HUDEP-2 (cell line): ENCODE results near the gene PNMA8B.

Source experiments
- DNase-seq, 76 experiments: peaks; one replicate each; lab custom pipeline; 2025; ENCODE audit not compliant: unreplicated experiment in 76 of 76; lab: John Stamatoyannopoulos, UW

The PNMA8B gene

DNA sequence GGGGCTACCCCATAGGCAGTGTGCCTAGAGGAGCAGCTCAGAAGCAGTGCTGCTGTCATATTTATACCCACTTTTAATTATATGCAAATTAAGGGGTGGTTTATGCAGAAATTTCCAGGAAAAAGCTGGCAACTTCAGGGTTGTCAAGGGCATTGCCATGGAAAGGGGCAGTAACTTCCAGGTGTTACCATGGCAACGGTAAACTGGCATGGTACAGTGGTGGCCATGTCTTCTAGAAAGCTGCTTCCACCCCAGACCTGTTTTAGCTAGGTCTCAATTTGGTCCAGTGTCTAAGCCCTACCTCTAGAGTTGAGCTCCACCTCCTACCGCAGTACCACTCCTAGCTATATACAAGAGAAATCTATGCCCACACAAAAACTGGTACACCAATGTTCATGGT, 35.6 kb downstream of the PNMA8B start:
- no peak for DNase-seq

DNA sequence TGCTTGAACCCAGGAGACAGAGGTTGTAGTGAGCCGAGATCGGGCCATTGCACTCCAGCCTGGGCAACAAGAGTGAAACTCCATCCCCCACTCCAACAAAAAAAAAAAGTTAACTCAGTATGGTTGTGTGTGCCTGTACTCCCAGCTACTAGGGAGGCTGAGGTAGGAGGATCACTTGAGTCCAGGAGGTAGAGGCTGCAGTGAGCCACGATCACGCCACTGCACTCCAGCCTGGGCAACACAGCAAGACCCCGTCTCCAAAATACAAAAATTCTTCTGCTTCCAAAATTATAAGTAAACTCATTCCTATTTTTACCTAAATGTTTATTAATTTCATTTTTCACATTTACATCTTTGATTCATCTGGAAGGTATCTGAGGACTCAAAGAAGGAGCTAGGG, 38.7 kb downstream of the PNMA8B start:
- no peak for DNase-seq

DNA sequence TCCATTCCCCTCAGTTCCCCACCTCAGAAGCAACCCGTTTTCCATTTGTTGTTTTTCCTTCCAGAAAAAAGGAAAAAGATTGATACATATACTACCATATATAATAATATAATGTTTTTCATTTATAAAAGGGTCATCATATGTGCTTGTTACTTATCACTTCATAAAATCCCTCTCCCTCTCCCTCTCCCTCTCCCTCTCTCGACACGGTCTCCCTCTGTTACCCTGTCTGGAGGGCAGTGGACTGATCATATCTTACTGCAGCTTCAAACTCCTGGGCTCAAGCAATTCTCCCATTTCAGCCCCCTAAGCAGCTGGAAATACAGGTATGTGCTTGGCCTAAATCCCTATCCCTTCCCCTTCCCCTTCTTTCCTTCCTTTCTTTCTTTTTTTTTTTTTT, 41.4 kb downstream of the PNMA8B start:
- no peak for DNase-seq

DNA sequence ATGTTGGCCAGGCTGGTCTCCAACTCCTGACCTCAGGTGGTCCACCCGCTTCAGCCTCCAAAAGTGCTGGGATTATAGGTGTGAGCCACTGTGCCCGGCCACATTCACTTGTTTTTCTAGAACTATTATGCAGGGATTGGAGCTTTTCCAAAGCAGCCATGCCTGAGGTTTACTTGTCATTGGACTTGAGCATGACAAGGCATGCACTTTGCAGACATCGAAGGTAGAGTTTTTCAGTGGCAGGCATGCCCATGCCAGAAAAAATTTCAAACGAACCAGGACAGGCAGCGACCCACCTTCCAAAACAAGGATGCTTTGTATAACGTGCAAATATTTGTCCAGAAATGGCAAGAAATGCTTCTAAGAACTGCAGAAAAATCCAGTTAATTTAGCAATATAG, 42.0 kb downstream of the PNMA8B start:
- no peak for DNase-seq

DNA sequence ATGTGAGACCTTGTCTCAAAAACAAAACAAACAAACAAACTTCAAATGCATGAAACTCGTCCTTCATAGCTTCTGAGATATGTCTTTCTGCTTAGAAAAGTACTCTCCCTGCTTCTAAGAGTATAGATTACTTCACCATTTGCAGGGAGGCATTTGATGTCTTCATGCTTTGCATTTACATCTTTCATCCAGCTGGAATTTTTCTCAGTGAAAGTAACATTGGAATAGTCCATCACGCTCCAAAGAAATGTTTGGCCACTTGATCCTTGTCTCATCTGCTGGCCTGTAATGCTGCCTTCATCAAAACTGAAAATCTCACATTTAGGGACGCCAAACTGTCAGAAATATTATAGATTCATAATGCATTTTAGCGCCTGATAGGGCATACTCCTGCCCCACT, 43.5 kb downstream of the PNMA8B start:
- DNase-seq = no peak

DNA sequence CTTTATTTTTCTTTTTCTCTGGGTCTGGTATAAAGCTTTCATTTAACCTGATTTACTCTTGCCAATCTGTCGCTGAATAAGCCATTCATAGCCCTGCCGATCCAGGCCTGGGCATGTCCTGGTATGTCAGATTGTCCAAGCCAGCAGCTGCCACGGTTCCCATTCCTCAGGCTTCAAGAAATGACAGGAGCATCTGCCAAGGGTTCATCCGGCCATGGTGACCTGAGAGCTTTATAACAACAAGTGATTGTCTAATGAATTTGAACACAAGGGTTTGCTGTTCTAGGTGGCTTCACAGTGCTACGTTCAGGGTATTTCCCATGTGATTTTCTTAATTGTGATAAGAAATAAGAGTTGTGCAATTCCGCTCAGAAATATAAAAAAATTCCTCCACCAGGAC, 44.3 kb downstream of the PNMA8B start:
- DNase-seq = no peak

DNA sequence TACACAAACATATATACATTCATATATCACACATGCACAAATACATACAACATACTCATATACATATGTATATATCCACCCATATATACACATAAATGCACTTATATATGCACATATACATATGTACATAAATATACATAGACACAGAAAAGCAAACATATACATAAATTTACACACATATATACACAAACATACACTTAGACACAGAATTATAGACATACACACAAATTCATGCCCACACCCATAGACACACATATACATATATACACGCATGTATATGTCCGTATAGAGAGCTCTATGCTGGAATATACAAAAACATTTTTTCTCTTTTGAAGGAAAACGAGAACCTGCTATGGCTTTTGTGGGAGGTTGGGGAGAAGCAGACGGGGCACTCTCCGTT, 44.9 kb downstream of the PNMA8B start:
- no peak for DNase-seq

DNA sequence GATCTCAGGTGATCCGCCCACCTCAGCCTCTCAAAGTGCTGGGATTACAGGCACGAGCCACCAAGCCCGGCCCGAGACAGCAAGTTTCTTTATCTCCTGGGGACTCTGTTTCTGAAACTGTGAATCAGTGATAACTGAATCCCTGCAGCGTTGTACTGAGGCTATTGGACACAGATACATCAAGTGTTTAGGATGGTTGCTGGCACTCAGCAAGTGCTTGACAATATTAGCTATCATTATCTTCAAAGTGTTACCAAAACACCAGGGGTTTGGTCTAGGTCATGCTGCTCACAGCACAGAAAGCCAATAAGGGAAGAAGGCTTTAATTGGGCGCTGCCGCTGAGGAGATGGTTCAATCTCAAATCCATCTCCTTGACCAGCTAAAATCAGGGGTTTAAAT, 46.4 kb downstream of the PNMA8B start:
- no peak for DNase-seq

DNA sequence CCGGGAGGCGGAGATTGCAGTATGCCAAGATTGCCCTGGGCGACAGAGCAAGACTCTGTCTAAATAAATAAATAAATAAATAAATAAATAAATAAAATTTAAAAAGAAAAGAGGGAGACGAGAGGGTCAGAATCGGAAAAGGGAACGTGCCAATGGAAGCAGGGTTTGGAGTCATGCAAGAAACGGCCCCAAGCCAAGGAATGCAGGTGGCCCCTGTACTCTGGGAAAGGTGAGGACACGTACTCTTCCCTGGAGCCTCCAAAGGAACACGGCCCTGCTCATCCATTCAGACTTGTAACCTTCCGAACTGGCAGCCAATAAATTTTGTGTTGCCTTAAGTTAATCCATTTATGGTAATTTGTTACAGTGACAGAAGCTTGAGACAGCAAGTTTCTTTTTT, 47.1 kb downstream of the PNMA8B start:
- no peak for DNase-seq

DNA sequence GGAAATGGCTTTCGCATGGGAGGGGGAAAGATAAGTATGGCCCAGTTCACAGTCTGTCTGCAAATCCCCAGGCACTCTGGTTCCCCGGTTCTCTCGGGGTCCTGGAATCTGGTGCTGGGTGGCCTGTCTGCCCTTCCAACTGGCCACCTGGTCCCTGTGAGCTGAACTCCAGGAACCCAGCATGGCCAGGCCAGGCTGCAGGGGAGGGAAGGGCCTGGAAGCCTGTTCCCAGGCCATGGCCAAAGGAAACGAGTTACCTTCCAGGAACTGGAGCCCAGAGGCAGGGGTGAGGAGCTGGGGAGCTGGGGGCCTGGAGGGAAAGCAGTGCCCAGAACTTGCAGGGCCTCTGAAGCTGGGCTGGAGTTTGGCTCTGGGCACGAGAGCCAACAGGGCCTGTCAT, 47.8 kb downstream of the PNMA8B start:
- DNase-seq = no peak

DNA sequence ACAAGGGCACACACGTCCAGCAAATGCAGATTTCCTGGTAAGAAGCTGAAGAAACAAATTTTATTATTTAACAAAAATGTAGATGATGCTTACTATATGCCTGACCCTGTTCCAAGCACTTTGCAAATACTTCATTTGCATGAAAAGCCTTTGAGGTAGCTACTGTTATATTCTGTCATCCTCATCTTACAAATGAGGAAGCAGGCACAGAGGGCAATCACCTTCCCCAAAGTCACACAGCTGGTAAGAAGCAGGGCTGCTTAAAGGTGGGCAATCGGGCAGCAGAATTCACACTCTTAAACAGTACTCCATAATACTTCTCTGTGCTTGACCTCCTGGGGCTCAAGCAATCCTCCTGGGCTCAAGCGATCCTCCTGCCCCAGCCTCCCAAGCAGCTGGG, 48.7 kb downstream of the PNMA8B start:
- no peak for DNase-seq

DNA sequence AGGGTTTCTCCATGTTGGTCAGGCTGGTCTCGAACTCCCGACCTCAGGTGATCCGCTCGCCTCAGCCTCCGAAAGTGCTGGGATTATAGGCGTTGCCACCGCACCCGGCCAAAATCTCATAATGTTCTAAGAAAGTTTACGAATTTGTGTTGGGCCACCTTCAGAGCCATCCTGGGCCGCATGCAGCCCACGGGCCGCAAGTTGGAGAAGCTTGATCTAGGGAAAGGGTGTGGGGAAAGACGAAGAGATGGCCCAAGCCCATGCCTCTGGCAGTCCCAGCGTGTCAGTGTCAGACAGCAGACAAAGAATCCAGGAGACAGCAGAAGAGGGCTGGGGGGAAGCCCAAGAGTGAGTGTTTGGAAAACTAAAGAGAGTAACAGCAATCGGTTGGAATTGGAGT, 49.6 kb downstream of the PNMA8B start:
- no peak for DNase-seq

DNA sequence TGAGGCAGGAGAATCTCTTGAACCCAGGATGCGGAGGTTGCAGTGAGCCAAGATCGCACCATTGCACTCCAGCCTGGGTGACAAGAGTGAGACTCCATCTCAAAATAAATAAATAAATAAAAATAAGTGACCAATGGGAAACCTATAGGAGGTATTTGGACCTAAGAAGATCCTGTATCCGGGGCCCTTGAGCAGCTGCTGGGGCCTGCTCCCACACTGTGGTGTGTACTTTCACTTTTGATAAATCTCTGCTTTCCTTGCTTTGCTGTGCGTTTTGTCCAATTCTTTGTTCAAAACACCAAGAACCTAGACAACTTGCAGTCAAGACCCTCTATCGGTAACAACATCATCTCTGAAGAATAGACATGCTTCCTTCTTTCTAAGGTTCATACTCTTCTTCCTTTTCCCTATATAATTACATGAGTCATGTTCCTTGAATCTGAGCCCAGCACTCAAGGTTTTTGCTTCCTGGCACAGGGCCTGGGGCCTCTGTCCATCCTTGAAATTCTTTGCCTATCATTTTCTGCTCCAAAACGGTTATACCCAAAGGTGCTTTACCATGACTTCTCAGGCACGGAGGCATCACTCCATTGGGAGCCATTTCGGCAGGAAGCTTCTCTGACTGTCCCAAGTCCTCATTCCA, 52.7 kb downstream of the PNMA8B start:
- DNase-seq = no peak

DNA sequence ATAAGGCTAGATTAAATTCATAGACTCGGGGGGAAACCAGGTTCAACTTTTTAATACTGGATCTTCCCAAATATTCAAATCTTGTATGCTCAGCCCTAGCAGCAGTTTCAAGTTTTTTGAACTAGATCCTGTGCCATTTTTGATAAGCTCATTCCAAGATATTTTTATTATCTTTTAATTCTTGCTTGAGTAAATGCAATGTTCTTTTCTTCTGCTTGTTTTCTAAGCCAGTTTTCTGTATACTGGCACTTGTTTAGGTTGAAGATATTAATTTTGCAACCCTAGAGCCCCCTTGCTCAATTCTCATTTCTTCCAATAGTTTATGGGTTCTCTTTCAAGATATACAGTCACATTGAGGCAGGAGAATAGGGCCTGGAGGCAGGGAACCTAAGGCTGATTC, 53.8 kb downstream of the PNMA8B start:
- no peak for DNase-seq
